GM23338 (cell line): Measurements from ENCODE around the gene NOP9.

Experiments
- CTCF ChIP-seq, 2 experiments: fragments of 200-600 bp in 1 of 2; sonication (generic) in 1 of 2; conservative IDR thresholded peaks; 2 replicates each; pipeline versions ENCODE4 v1.5.1 to v1.6.1; 2016 to 2017; ENCODE audit warnings: antibody characterized with exemption in 2 of 2, low read depth in 2 of 2, mild to moderate bottlenecking in 2 of 2, moderate library complexity in 1 of 2
- EZH2 ChIP-seq: fragments of 200-600 bp; sonication (generic); IDR thresholded peaks from one replicate; pipeline ENCODE4 v1.8.0; 2017; ENCODE audit warnings: antibody characterized with exemption, mild to moderate bottlenecking, low read depth; ENCODE audit not compliant: unreplicated experiment
- JUNB ChIP-seq: IDR thresholded peaks from one replicate; pipeline ENCODE4 v1.6.1; 2016; ENCODE audit warnings: antibody characterized with exemption; ENCODE audit not compliant: unreplicated experiment
- REST ChIP-seq: IDR thresholded peaks from one replicate; pipeline ENCODE4 v1.6.1; 2018; ENCODE audit warnings: antibody characterized with exemption; ENCODE audit not compliant: unreplicated experiment

GRCh38 chr14:24268225-24268624 is 31.4 kb upstream of the NOP9 start:
- TF ChIP-seq JUNB = no peak
- TF ChIP-seq EZH2 = no peak
- TF ChIP-seq CTCF (conservative IDR thresholded peaks at IDR 0.05; ENCODE audit: low read depth in 2 of 2) = no peak
- no peak for TF ChIP-seq REST
